Neural cell (in vitro differentiated cells): Measurements from ENCODE around the gene CIB4. TPM values are rescaled to one million over a fixed set of nuclear protein-coding genes. Genes with fewer than 3 reads are reported as not detected.

ENCODE experiments used
- H2AFZ ChIP-seq: fragments of 200-600, 300-800 bp; sonication (generic), shearing (Covaris generic); 2 replicates; pipeline ENCODE4 v1.6.0; 2014; ENCODE audit warnings: low read depth, mild to moderate bottlenecking, antibody characterized with exemption, low read length, moderate library complexity
- H3F3A ChIP-seq: fragments of 200-600 bp; shearing (Covaris generic); 2 replicates; pipeline ENCODE4 v1.6.1; 2016; ENCODE audit warnings: mild to moderate bottlenecking, moderate library complexity, mixed read lengths, antibody characterized with exemption, low read length; ENCODE audit not compliant: insufficient read depth, poor library complexity, severe bottlenecking
- H3K27ac ChIP-seq: fragments of 200-600, 300-800 bp; sonication (generic), shearing (Covaris generic); 2 replicates; pipeline ENCODE4 v1.5.1; 2014; ENCODE audit warnings: mild to moderate bottlenecking, low read length, moderate library complexity
- H3K27me3 ChIP-seq: fragments of 300-800, 200-600 bp; sonication (generic), shearing (Covaris generic); 2 replicates; pipeline ENCODE4 v1.6.0; 2014; ENCODE audit warnings: mild to moderate bottlenecking, low read depth, low read length, moderate library complexity; ENCODE audit not compliant: insufficient read depth
- H3K36me3 ChIP-seq: fragments of 300-800, 200-600 bp; sonication (generic), shearing (Covaris generic); 2 replicates; pipeline ENCODE4 v1.5.1; 2014; ENCODE audit warnings: mild to moderate bottlenecking, antibody characterized with exemption, low read length, moderate library complexity; ENCODE audit not compliant: insufficient read depth
- H3K4me2 ChIP-seq: fragments of 300-800, 200-600 bp; sonication (generic), shearing (Covaris generic); 2 replicates; pipeline ENCODE4 v1.6.0; 2014; ENCODE audit warnings: mild to moderate bottlenecking, low read length
- H3K4me3 ChIP-seq: fragments of 300-800, 200-600 bp; sonication (generic), shearing (Covaris generic); 2 replicates; pipeline ENCODE4 v1.5.1; 2014; ENCODE audit warnings: mild to moderate bottlenecking, low read length, moderate library complexity
- H3K79me2 ChIP-seq: fragments of 200-600 bp; shearing (Covaris generic); replicated peaks from 2 replicates; pipeline ENCODE4 v1.6.0; 2014; ENCODE audit warnings: mild to moderate bottlenecking, low read length, moderate library complexity; ENCODE audit not compliant: insufficient read depth
- H3K9ac ChIP-seq: fragments of 300-800, 200-600 bp; sonication (generic), shearing (Covaris generic); 2 replicates; pipeline ENCODE4 v1.6.1; 2016; ENCODE audit warnings: mild to moderate bottlenecking, low read length, mixed read lengths
- H3K9me2 ChIP-seq: fragments of 200-600 bp; shearing (Covaris generic); 2 replicates; pipeline ENCODE4 v1.6.1; 2016; ENCODE audit warnings: mild to moderate bottlenecking, low read length, mixed read lengths; ENCODE audit not compliant: insufficient read depth
- H3K9me3 ChIP-seq: fragments of 200-600, 300-800 bp; sonication (generic), shearing (Covaris generic); 2 replicates; pipeline ENCODE4 v1.6.1; 2016; ENCODE audit warnings: mild to moderate bottlenecking, mixed run types, low read length, moderate library complexity, mixed read lengths
- H4K20me1 ChIP-seq: fragments of 200-600 bp; shearing (Covaris generic); 2 replicates; pipeline ENCODE4 v1.6.1; 2016; ENCODE audit warnings: mild to moderate bottlenecking, mixed run types; ENCODE audit not compliant: insufficient read depth
- CTCF ChIP-seq: fragments of 450-650 bp; IDR thresholded peaks from 2 replicates; pipeline ENCODE4 v1.5.1; 2014; ENCODE audit warnings: antibody characterized with exemption, mild to moderate bottlenecking, moderate library complexity; ENCODE audit not compliant: poor library complexity, severe bottlenecking
- EP300 ChIP-seq: fragments of 450-650 bp; conservative IDR thresholded peaks from 2 replicates; pipeline ENCODE4 v1.6.1; 2014; ENCODE audit warnings: antibody characterized with exemption, mild to moderate bottlenecking, moderate library complexity; ENCODE audit not compliant: poor library complexity, severe bottlenecking
- EZH2 ChIP-seq: fragments of 200-600, 300-800 bp; shearing (Covaris generic), sonication (generic); IDR thresholded peaks from 2 replicates; pipeline ENCODE4 v1.6.1; 2014; ENCODE audit warnings: antibody characterized with exemption, low read length, borderline replicate concordance, mild to moderate bottlenecking; ENCODE audit not compliant: insufficient read depth, poor library complexity, severe bottlenecking
- MXI1 ChIP-seq: fragments of 450-650 bp; conservative IDR thresholded peaks from 2 replicates; pipeline ENCODE4 v1.6.1; 2014; ENCODE audit warnings: antibody characterized with exemption, mild to moderate bottlenecking; ENCODE audit not compliant: poor library complexity, severe bottlenecking
- POLR2AphosphoS5 ChIP-seq: IDR thresholded peaks from 2 replicates; pipeline ENCODE4 v1.6.1; 2012
- RAD21 ChIP-seq: fragments of 450-650 bp; conservative IDR thresholded peaks from 2 replicates; pipeline ENCODE4 v1.6.1; 2014; ENCODE audit warnings: antibody characterized with exemption, mild to moderate bottlenecking, moderate library complexity
- REST ChIP-seq: IDR thresholded peaks from 2 replicates; pipeline ENCODE4 v1.6.1; 2012; ENCODE audit warnings: borderline replicate concordance
- SMC3 ChIP-seq: fragments of 450-650 bp; conservative IDR thresholded peaks from 2 replicates; pipeline ENCODE4 v1.6.1; 2014; ENCODE audit warnings: antibody characterized with exemption, mild to moderate bottlenecking, moderate library complexity; ENCODE audit not compliant: poor library complexity
- TAF1 ChIP-seq: IDR thresholded peaks from 2 replicates; pipeline ENCODE4 v1.6.1; 2012; ENCODE audit warnings: low read depth
- polyA plus RNA-seq: library from polyadenylated mRNA; depleted of rRNA; stranded (reverse); fragments of >200 nt; gene quantifications from 2 replicates; pipeline ENCODE4 v1.2.3, GENCODE V29; 2014

Gene CIB4
- polyA plus RNA-seq, 1 donor from 2014 or later = not detected

- H2AFZ ChIP-seq = no peak overlapping the region
Observed at GRCh38 chr2:26652361-26653041, 11.3 kb upstream of the CIB4 start.

GRCh38 chr2:26651799-26652198, 10.6 kb upstream of the CIB4 start:
- Histone ChIP-seq H4K20me1 (no peaks in the 10 kb centered on the region), H3K79me2 (no peaks in the 10 kb centered on the region), H3K4me2 (no peak overlapping the region), H3K9me3 (no peaks in the 10 kb centered on the region), H2AFZ (no peak overlapping the region), H3K36me3 (no peaks in the 10 kb centered on the region), H3F3A (no peaks in the 10 kb centered on the region), H3K27ac (no peak overlapping the region), H3K9me2 (no peaks in the 10 kb centered on the region), H3K27me3 (no peaks in the 10 kb centered on the region), H3K4me3 (no peak overlapping the region), H3K9ac (no peak overlapping the region)
- no peak for TF ChIP-seq MXI1
- TF ChIP-seq SMC3 = no peak
- no peak for TF ChIP-seq EP300
- TF ChIP-seq RAD21 = no peak
- no peak for TF ChIP-seq REST
- no peak for TF ChIP-seq POLR2AphosphoS5
- TF ChIP-seq EZH2 = no peak
- TF ChIP-seq TAF1 = no peak
- TF ChIP-seq CTCF = no peak

More at GRCh38 chr2:26652361-26653041, 11.3 kb upstream of the CIB4 start:
- Histone ChIP-seq H3K36me3 (no peaks in the 10 kb centered on the region), H3K4me2 (no peak overlapping the region), H3K4me3 (no peak overlapping the region), H3K9me2 (no peaks in the 10 kb centered on the region), H4K20me1 (no peaks in the 10 kb centered on the region), H3K9me3 (no peaks in the 10 kb centered on the region), H3K9ac (no peak overlapping the region), H3K27ac (no peak overlapping the region), H3F3A (no peaks in the 10 kb centered on the region), H3K27me3 (no peaks in the 10 kb centered on the region), H3K79me2 (no peaks in the 10 kb centered on the region)
- TF ChIP-seq EZH2 (no peak), EP300 (no peak)

GRCh38 chr2:26651470-26651771, 10.3 kb upstream of the CIB4 start:
- H3K36me3 ChIP-seq = no peaks in the 10 kb centered on the region
- TF ChIP-seq CTCF (no peak), MXI1 (no peak), SMC3 (no peak), EP300 (no peak), RAD21 (no peak), EZH2 (no peak), TAF1 (no peak), POLR2AphosphoS5 (no peak), REST (no peak)
- H3K9ac ChIP-seq = no peak overlapping the region
- H3K4me2 ChIP-seq = no peak overlapping the region
- no peaks in the 10 kb centered on the region for H3K79me2 ChIP-seq
- H3K9me3 ChIP-seq = no peaks in the 10 kb centered on the region
- H3K9me2 ChIP-seq = no peaks in the 10 kb centered on the region
- no peaks in the 10 kb centered on the region for H3K27me3 ChIP-seq
- H2AFZ ChIP-seq = no peak overlapping the region
- H3F3A ChIP-seq = no peaks in the 10 kb centered on the region
- H3K27ac ChIP-seq = no peak overlapping the region
- no peak overlapping the region for H3K4me3 ChIP-seq
- H4K20me1 ChIP-seq = no peaks in the 10 kb centered on the region
